Heart left ventricle (tissue), 16 donors: ENCODE results near the gene TTLL13. TPM values are rescaled to one million over a fixed set of nuclear protein-coding genes. Genes with fewer than 3 reads are reported as not detected.

ENCODE experiments used
- ATAC-seq, 4 donors: fragments of 200-7000 bp; cut with Tn5 transposase; one replicate each; pipeline ENCODE4 v1.9.1; 2020 to 2022; ENCODE audit warnings: moderate library complexity in 4 of 4, mild to moderate bottlenecking in 3 of 4, moderate number of reproducible peaks in 1 of 4
- DNase-seq, 5 donors: peaks; one replicate each; pipeline ENCODE4 v3.0.0-alpha.2; 2020
- H3K27ac ChIP-seq, 12 donors: fragments of 200-600 bp; sonication (generic) in 4 of 12; one replicate each; pipeline versions ENCODE4 v1.5.0 to v1.8.0; 2016 to 2022; ENCODE audit warnings: mild to moderate bottlenecking in 2 of 12
- H3K27me3 ChIP-seq, 9 donors: fragments of 200-600 bp; sonication (generic) in 2 of 9; one replicate each; pipeline versions ENCODE4 v1.5.1 to v1.8.0; 2016 to 2022; ENCODE audit warnings: mild to moderate bottlenecking in 3 of 9
- H3K36me3 ChIP-seq, 9 donors: fragments of 200-600 bp; sonication (generic) in 2 of 9; one replicate each; pipeline versions ENCODE4 v1.5.0 to v1.8.0; 2018 to 2022; ENCODE audit warnings: mild to moderate bottlenecking in 2 of 9
- H3K4me1 ChIP-seq, 12 donors: fragments of 200-600 bp; sonication (generic) in 4 of 12; one replicate each; pipeline versions ENCODE4 v1.5.0 to v1.8.0; 2016 to 2022; ENCODE audit warnings: mild to moderate bottlenecking in 3 of 12
- H3K4me3 ChIP-seq, 12 donors: fragments of 200-600 bp; sonication (generic) in 4 of 12; one replicate each; pipeline versions ENCODE4 v1.5.0 to v1.8.0; 2017 to 2022; ENCODE audit warnings: mild to moderate bottlenecking in 9 of 12, moderate library complexity in 4 of 12
- H3K9me3 ChIP-seq, 12 donors: fragments of 200-600 bp; sonication (generic) in 4 of 12; one replicate each; pipeline versions ENCODE4 v1.5.0 to v1.8.0; 2016 to 2022; ENCODE audit warnings: mild to moderate bottlenecking in 1 of 12
- CTCF ChIP-seq, 12 donors: fragments of 200-600 bp; sonication (generic) in 4 of 12; IDR thresholded peaks; one replicate each; pipeline versions ENCODE4 v1.5.0 to v1.8.0; 2018 to 2022; ENCODE audit warnings: antibody characterized with exemption in 12 of 12, mild to moderate bottlenecking in 5 of 12
- POLR2A ChIP-seq, 2 donors: fragments of 450-650 bp; IDR thresholded peaks; one replicate each; pipeline ENCODE4 v1.6.1; 2017; ENCODE audit warnings: antibody characterized with exemption in 2 of 2, mild to moderate bottlenecking in 2 of 2, moderate library complexity in 2 of 2
- WGBS, 4 donors: extraction: QIAGEN DNeasy Blood & Tissue Kit in 2 of 4; methylation state at CpG; one replicate each; pipeline versions ENCODE4 v1.1.5 to v1.1.7; 2013 to 2018; 5-methylcytosine and 5-hydroxymethylcytosine counted together
- intact Hi-C, 10 donors: fragments of 100-400 bp; cut with DNase I; formaldehyde crosslinking; loops; one replicate each; pipeline versions ENCODE4 v1.11.1 to v1.14.2; 2022
- polyA plus RNA-seq, 2 donors: library from polyadenylated mRNA; stranded (reverse); fragments of 200-250 nt; gene quantifications; one replicate each; pipeline ENCODE4 v1.2.3, GENCODE V29; 2013
- total RNA-seq, 9 donors: library from RNA; depleted of rRNA in 2 of 9; stranded (reverse); fragments of >200 nt in 2 of 9; fragmentation: NEBNext Ultra II Directional in 3 of 9; extraction: Animal tissue kit (Norgen Biotek cat#: 25700) in 3 of 9; gene quantifications; one replicate each; pipeline versions ENCODE4 v1.1.0 to v1.2.4, GENCODE V29; 2016 to 2023
- donor health status: ischemic (EF 13 %, LVEDD 7.1; RV severe dilation, severe dysfunction).
- donor health status: healthy with polysubstance abuse.
- donor health status: DM: no; HTN: yes; CAD: no.
- donor health status: DM: no; HTN: no; CAD: no.
- donor health status: ischemic (EF 25% LVEDD 6.9; RV normal size, moderate dysfunction).
- donor health status: ischemic (EF 25% LVEDD 5.7; RV mildly dilated, moderate dysfunction).
- donor health status: healthy.
- donor health status: DM: yes; HTN: yes; CAD: no.
- donor health status: ischemic (EF 35%, LVEDD 5.7; RV mildly dilated, moderate dysfunction).
- donor health status: nonischemic (EF 11% LVEDD 7.7; RV severe dilation, severe dysfunction).
- donor health status: DM: yes; HTN: yes; CAD: no.
- donor health status: PGD.
- donor health status: ischemic (EF 29% LVEDD 5.4; RV normal size, mild dysfunction).
- donor health status: nonischemic (EF 23%, LVEDD 6.1; RV moderate dilation, normal function).

TTLL13 gene
- total and polyA plus RNA-seq, 11 donors = 0.07 to 0.35 (median 0.14) TPM; not detected in 5

DNA sequence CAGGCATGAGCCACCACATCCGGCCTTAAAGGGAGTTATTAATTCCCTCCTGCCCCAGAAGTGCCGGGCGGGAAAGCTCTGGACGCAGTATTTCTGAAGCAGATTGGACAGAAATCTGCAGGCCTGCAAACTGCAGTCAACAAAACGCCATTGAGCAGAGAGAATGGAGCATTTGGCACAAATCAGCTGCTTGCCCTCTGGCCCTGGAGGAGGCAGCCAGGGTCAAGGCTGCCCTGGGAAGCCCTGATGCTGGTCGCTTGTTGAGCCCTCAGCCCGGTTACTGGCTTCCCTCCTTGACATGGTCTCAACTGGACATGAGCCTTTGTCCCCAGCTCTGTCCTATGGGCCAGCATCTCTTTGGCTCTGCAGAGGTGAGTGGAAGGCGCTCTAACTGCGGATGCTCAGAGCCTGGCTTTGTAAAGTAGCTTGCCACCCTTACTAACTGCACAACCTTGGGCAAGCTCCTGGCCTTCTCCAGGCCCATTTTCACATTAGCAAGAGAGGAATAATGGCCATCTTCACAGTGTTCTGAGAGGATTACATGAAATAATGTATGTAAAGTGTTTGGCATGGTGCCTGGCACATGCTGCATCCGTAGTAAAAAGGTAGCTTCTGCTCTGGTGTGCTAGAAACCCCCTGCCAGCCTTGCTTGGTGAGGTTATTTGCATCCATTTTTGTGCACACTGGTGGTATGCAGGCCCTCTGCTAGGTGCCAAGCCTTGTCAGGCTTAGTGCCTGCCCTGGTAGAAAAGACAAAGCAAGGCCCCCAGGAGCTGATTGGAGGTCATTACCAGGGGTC lies 44.1 kb upstream of the TTLL13 start:
- no peak overlapping the region for H3K4me3 ChIP-seq
- DNase-seq (peak in 1 of 5 donors; percentile 20), ATAC-seq (no peak)
- peaks cover 0 to 7% (median 0%) of the 10 kb centered on the region in 9 donors for H3K36me3 ChIP-seq
- intact Hi-C loops = no loop called here
- peak overlapping the region in 5 of 12 donors; percentile 8 to 57 (median 28) for H3K27ac ChIP-seq
- TF ChIP-seq CTCF (IDR thresholded peaks at IDR 0.05) = no peak
- no peak for TF ChIP-seq POLR2A (IDR thresholded peaks at IDR 0.05)
- no peaks in the 10 kb centered on the region for H3K9me3 ChIP-seq
- no peaks in the 10 kb centered on the region for H3K27me3 ChIP-seq
- 78 to 93% (median 84%) methylated on average over 5 to 10 of the region's 10 CpGs for WGBS, 4 donors
- peaks cover 3 to 67% (median 34%) of the 10 kb centered on the region in 12 donors for H3K4me1 ChIP-seq

DNA sequence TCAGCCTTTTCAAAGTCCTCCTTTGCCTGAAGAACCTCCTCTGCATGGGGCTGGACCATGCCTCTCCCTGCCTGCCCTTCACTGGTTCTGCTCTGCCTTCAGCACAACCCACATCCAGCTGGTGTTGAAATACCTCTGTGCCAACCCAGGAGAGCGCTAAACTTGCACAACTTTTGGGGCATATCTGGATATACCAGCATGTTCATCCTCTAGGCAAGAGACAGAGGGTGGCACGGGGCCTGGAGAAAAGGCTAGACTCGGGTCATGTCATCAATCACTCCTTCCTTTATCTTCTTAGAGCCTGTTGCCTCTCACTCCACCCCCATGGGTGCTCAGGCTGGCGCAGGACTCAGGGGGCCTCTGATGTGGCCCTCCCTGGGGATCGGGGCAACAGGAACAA lies 43.5 kb upstream of the TTLL13 start:
- Histone ChIP-seq H3K4me3 (no peak overlapping the region), H3K27ac (peak overlapping the region in 8 of 12 donors; percentile 8 to 61 (median 31)), H3K4me1 (peaks cover 3 to 67% (median 32%) of the 10 kb centered on the region in 12 donors), H3K27me3 (no peaks in the 10 kb centered on the region), H3K9me3 (no peaks in the 10 kb centered on the region), H3K36me3 (peaks cover 0 to 7% (median 0%) of the 10 kb centered on the region in 9 donors)
- WGBS, 4 donors = 37 to 54% (median 46%) methylated on average over 5 of the region's 5 CpGs
- DNase-seq (peak in 2 of 5 donors; percentile 33 to 37), ATAC-seq (peak in 3 of 4 donors; percentile 23 to 62 (median 32))
- intact Hi-C loops = no loop called here
- TF ChIP-seq CTCF (IDR thresholded peaks at IDR 0.05) (no peak), POLR2A (IDR thresholded peaks at IDR 0.05) (no peak)

GRCh38 chr15:90207252-90207651 lies 42.1 kb upstream of the TTLL13 start:
- ATAC-seq (no peak), DNase-seq (no peak)
- Histone ChIP-seq H3K9me3 (no peaks in the 10 kb centered on the region), H3K4me3 (no peak overlapping the region), H3K27ac (no peak overlapping the region), H3K27me3 (no peaks in the 10 kb centered on the region), H3K4me1 (peaks cover 0 to 70% (median 36%) of the 10 kb centered on the region in 12 donors), H3K36me3 (peaks cover 0 to 7% (median 0%) of the 10 kb centered on the region in 9 donors)
- TF ChIP-seq CTCF (IDR thresholded peaks at IDR 0.05) (no peak), POLR2A (IDR thresholded peaks at IDR 0.05) (no peak)
- 89 to 94% (median 93%) methylated on average over 6 of the region's 6 CpGs for WGBS, 4 donors
- intact Hi-C loops = no loop called here

DNA sequence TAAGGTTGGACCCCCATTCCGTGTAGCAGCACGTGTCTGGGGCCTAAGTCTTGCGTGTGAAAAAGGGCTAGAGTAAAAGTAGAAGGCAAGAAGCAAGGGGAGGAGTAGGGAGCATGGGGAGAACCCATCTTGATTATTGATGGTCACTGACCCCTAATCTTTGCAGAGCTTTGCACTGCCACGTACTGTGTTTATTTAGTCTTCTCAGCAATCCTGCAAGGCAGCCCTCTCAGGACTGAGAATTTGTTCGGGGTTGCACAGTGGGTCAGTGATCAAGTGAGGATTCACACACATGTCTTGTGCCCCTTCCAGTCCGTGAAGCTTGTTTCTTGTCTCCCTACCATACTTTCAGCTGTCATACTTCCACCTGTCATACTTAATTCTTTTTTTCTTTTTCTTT lies 41.0 kb upstream of the TTLL13 start:
- intact Hi-C loops = no loop called here
- no peak for ATAC-seq
- Histone ChIP-seq H3K27me3 (no peaks in the 10 kb centered on the region), H3K4me3 (no peak overlapping the region), H3K9me3 (no peaks in the 10 kb centered on the region), H3K27ac (no peak overlapping the region), H3K36me3 (peaks cover 0 to 7% (median 0%) of the 10 kb centered on the region in 9 donors), H3K4me1 (peaks cover 0 to 69% (median 35%) of the 10 kb centered on the region in 12 donors)
- no peak for TF ChIP-seq POLR2A (IDR thresholded peaks at IDR 0.05)
- no peak for TF ChIP-seq CTCF (IDR thresholded peaks at IDR 0.05)
- DNase-seq = no peak
- WGBS, 4 donors = 90 to 94% (median 93%) methylated on average over 6 of the region's 6 CpGs
